Measurements from ENCODE around the gene CC2D1A. TPM values are rescaled to one million over a fixed set of nuclear protein-coding genes. Genes with fewer than 3 reads are reported as not detected.

CC2D1A gene
- polyA plus RNA-seq, 1 experiment = 5.1 TPM

GRCh38 chr19:13913352-13913751 lies 7.4 kb downstream of the CC2D1A start:
- no peak overlapping the region for H3K4me3 ChIP-seq (ENCODE audit: low read depth, low read length)
- ChIA-PET POLR2A (no interaction called here), CTCF (no interaction called here)
- H3K27ac ChIP-seq (ENCODE audit: low read depth, low read length) = no peak overlapping the region
- no peak for DNase-seq (ENCODE audit: low read depth, low spot score)
- no peaks in the 10 kb centered on the region for H3K27me3 ChIP-seq (ENCODE audit: control insufficient read depth, insufficient read depth, low read length)
- TF ChIP-seq CTCF (IDR thresholded peaks at IDR 0.05; ENCODE audit: low read depth, low read length) = no peak
- no peaks in the 10 kb centered on the region; the same call in 1 of the 2 replicates for H3K9me3 ChIP-seq (ENCODE audit: control insufficient read depth, insufficient read depth, low read length)

- Histone ChIP-seq H3K27ac (ENCODE audit: low read depth, low read length) (no peak overlapping the region), H3K4me3 (ENCODE audit: low read depth, low read length) (no peak overlapping the region), H3K27me3 (ENCODE audit: control insufficient read depth, insufficient read depth, low read length) (no peaks in the 10 kb centered on the region), H3K9me3 (ENCODE audit: control insufficient read depth, insufficient read depth, low read length) (no peaks in the 10 kb centered on the region; the same call in 1 of the 2 replicates)
- TF ChIP-seq CTCF (IDR thresholded peaks at IDR 0.05; ENCODE audit: low read depth, low read length) = no peak
- ChIA-PET CTCF (no interaction called here), POLR2A (no interaction called here)
- no peak for DNase-seq (ENCODE audit: low read depth, low spot score)
These were observed 8.8 kb downstream of the CC2D1A start for GRCh38 chr19:13914777-13915176.

GRCh38 chr19:13917888-13918406 lies 11.9 kb downstream of the CC2D1A start:
- no peak overlapping the region for H3K4me3 ChIP-seq (ENCODE audit: low read depth, low read length)
- TF ChIP-seq CTCF (IDR thresholded peaks at IDR 0.05; ENCODE audit: low read depth, low read length) = no peak
- no peak overlapping the region for H3K27ac ChIP-seq (ENCODE audit: low read depth, low read length)
- peaks cover 11% of the 10 kb centered on the region for H3K9me3 ChIP-seq (ENCODE audit: control insufficient read depth, insufficient read depth, low read length)
- no peak for DNase-seq (ENCODE audit: low read depth, low spot score)
- CTCF ChIA-PET = no interaction called here
- POLR2A ChIA-PET = no interaction called here
- H3K27me3 ChIP-seq (ENCODE audit: control insufficient read depth, insufficient read depth, low read length) = no peaks in the 10 kb centered on the region

GRCh38 chr19:13918726-13919411 lies 12.9 kb downstream of the CC2D1A start:
- DNase-seq (ENCODE audit: low read depth, low spot score) = no peak
- Histone ChIP-seq H3K27me3 (ENCODE audit: control insufficient read depth, insufficient read depth, low read length) (no peaks in the 10 kb centered on the region), H3K27ac (ENCODE audit: low read depth, low read length) (no peak overlapping the region), H3K9me3 (ENCODE audit: control insufficient read depth, insufficient read depth, low read length) (peaks cover 11% of the 10 kb centered on the region), H3K4me3 (ENCODE audit: low read depth, low read length) (no peak overlapping the region)
- CTCF ChIA-PET = no interaction called here
- no peak for TF ChIP-seq CTCF (IDR thresholded peaks at IDR 0.05; ENCODE audit: low read depth, low read length)
- POLR2A ChIA-PET = interaction anchor here (0.7 kb wide), 1 partner anchor 12 kb away, joined by 5 read pairs; no protein-coding TSS in a partner anchor

GRCh38 chr19:13920524-13920923 lies 14.5 kb downstream of the CC2D1A start:
- ChIA-PET POLR2A (interaction anchor here (1.1 kb wide), 1 partner anchor 18 kb away, joined by 4 read pairs; the partner anchor contains the start of gene PODNL1), CTCF (interaction anchor here (1.2 to 1.8 kb wide), 2 partner anchors 128 to 155 kb away, joined by 3 read pairs; no protein-coding TSS in a partner anchor)
- H3K9me3 ChIP-seq (ENCODE audit: control insufficient read depth, insufficient read depth, low read length) = peaks cover 11% of the 10 kb centered on the region
- no peak for DNase-seq (ENCODE audit: low read depth, low spot score)
- H3K27ac ChIP-seq (ENCODE audit: low read depth, low read length) = no peak overlapping the region
- no peak overlapping the region for H3K4me3 ChIP-seq (ENCODE audit: low read depth, low read length)
- TF ChIP-seq CTCF (IDR thresholded peaks at IDR 0.05; ENCODE audit: low read depth, low read length) = no peak
- no peaks in the 10 kb centered on the region for H3K27me3 ChIP-seq (ENCODE audit: control insufficient read depth, insufficient read depth, low read length)
